ENCODE data around the gene MIPEP. TPM values are rescaled to one million over a fixed set of nuclear protein-coding genes. Genes with fewer than 3 reads are reported as not detected.

Gene MIPEP
- total RNA-seq, 2 donors from 2014 or later, result 46.0 to 64.6 TPM

GRCh38 chr13:23824371-23824770 lies 64.8 kb downstream of the MIPEP start:
- ATAC-seq, result no peak
- intact Hi-C loops (cut with DNase I), result no loop called here

DNA sequence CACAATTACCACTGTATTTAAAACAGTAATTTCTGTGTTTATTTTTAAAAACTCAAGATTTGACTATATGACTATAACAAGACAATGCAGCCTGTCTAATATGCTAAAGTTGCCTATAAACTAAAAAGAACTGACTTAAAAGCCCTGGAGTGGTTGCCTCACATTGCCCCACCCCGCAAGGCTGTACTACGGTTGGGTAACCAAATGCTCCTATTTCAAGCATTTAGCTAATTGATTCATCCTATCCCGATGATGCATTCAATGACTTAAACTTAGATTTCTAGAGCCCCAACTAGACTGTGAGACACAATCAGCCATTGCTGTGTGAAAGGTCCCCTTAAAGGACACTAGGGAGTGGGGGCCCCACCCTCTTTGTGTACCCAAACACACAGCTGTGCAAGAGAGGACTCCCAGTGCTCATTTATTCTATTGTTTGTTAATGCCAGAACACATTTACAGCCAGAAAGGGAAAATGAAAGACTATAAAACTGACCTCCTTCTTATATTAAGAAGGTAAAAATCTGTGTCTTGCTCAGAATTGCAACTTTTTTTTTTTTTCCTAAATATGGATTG lies 66.9 kb downstream of the MIPEP start:
- no peak for DNase-seq
- intact Hi-C loops (cut with DNase I), result no loop called here
- ATAC-seq, result no peak

More at GRCh38 chr13:23824371-23824770, 64.8 kb downstream of the MIPEP start:
- DNase-seq, result no peak

DNA sequence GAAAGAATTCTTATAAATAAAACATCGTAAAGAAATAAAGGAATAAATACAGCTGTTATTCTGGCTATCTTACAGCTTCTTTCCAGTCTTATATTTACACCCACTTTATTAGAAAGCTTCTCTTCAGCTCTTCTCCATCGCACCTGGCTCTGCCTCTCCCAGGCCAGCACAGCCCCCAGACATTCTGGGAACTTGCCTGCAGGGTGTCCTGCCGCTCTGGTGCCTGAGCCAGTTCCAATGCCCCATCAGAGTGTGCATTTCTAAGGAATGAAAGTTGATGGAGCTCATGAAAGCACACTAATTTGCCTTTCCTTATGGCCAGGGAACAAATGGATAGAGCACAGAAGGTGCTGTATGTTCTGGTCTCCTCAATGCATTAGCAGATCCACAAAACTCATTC lies 68.7 kb downstream of the MIPEP start:
- intact Hi-C loops (cut with DNase I), result no loop called here
- ATAC-seq (no peak), DNase-seq (no peak)

DNA sequence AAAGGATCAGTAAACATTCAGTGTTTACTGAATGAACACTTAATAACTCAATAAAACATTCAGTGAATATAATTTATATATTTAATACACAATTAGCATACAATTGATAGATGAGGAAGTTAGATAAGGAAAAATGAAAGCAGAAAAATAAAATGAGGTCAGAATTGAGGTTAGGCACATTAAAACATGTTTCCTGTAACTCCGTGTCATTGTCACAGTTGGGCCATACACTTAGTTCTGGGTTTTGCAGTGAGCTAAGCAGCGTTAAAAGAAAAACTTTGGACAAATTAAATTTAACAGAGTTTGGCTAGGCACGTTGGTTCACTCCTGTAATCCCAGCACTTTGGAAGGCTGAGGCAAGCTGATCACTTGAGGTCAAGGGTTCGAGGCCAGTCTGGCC lies 71.4 kb downstream of the MIPEP start:
- no peak for DNase-seq
- intact Hi-C loops (cut with DNase I), result no loop called here
- no peak for ATAC-seq

GRCh38 chr13:23817136-23817535 lies 72.1 kb downstream of the MIPEP start:
- DNase-seq (no peak), ATAC-seq (no peak)
- intact Hi-C loops (cut with DNase I), result no loop called here

DNA sequence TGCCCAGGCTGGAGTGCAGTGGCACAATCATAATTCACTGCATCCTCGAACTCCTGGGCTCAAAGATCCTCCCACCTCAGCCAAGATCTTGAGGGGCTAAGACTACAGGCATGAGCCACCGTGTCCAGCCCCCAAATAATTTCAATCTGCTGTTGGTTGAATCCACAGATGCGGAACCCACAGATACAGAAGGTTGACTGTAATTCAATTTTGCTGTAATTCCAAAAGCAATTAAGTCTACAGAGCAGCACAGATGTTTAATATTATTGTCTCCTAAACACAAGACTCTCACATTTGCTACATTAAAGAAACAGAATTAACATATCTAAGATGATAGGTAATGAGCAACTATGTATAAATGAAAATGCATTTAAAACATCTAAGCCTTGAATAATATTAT lies 75.6 kb downstream of the MIPEP start:
- no peak for DNase-seq
- intact Hi-C loops (cut with DNase I), result no loop called here
- ATAC-seq, result no peak

- intact Hi-C loops (cut with DNase I), result no loop called here
- ATAC-seq, result no peak
- no peak for DNase-seq
These were observed 77.7 kb downstream of the MIPEP start for GRCh38 chr13:23811366-23812062.

DNA sequence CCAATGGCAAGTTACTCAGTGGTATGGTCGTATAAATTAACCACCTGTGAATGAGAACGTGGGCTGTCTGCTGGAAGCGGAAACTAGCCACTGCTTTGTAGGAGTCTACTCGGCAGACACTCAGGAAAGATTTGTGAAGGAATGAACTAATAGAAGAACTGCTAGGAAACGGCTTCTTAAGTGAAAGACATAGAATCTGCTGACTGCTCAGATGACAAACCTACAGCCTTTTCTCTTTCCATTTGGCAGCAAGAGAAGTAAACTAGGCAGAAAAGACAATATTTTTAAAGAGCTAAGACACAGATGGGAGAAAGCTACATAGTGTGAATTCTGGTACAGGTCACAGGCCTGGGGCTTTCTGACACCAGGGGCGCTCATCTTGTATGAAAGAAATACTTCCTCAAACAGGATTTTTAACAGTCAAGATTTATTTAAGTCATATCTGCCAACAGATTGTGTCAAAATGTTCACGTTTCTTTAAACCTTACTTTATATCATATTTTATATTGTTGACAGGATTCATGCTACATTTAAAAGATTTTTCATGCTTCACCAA lies 78.4 kb downstream of the MIPEP start:
- no peak for ATAC-seq
- DNase-seq, result no peak
- intact Hi-C loops (cut with DNase I), result no loop called here

DNA sequence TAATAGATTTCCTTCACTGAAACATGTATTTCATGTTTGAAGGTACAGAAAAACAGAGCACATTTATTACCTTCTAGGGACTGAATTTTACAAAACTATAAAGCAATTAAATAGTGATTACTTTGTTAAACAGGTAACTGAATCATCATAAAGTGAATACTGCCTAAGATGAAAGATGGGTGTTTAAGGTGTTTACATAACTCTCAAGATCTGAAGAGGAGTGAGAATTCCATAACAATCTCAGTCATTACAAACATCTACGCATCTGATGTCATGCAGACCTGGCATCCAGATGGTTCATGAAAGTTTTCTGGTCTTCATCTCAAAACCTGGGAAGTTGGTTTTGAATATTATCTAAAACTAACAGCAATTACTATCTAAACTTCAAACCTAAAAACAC lies 80.4 kb downstream of the MIPEP start:
- ATAC-seq (no peak), DNase-seq (no peak)
- intact Hi-C loops (cut with DNase I), result no loop called here

DNA sequence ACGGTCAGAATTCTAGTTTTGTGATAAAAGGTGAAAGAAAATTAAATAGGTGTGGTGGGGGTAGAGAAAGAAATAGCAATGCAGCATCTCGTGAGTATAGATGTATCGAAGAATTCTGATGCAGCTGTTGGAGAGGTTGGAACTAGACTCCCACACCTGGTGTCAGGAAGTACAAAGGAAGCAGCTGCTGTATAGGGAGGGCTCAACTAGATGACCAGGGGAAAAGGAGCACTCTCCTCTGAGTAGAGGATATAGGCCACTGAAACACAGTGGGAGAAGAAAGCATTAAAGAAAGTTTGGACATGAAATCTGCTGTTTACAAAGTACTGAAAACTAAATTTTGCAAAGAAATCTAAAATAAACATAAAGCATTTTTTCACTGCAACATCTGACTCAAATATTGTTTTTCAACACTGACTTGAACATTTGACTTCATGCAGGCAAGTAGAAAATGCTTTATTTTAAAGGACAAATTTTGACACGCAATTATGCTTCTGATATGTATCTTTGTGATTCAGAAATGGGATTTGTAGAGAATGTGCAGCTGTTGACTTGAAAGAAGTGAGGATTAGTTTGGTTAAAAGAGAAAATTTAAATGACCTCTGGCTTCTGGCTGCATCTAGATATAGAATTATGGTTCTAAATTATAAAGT lies 82.2 kb downstream of the MIPEP start:
- no peak for ATAC-seq
- intact Hi-C loops (cut with DNase I), result no loop called here
- DNase-seq, result no peak

DNA sequence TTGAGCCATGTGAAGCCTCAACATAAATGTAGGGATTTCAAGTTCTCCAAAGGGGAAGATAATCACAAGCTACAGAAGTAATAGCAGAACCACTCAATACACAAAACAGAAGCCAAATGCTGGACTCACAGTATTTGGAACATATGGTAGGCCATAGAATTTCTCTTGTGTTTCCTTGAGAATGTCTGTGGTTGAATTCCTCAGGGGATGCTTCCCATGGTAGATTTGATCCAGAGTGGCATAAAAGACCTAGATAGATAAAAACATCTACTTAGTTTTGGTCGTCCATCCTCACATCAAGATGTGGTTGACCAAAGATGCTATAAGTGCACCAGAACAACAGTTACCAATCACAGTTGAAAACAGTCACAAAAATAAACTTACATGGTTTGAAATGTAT lies 83.4 kb downstream of the MIPEP start:
- DNase-seq (no peak), ATAC-seq (no peak)
- intact Hi-C loops (cut with DNase I), result no loop called here

GRCh38 chr13:23805122-23805521 lies 84.1 kb downstream of the MIPEP start:
- intact Hi-C loops (cut with DNase I), result no loop called here
- ATAC-seq, result no peak

GRCh38 chr13:23804166-23804565 lies 85.0 kb downstream of the MIPEP start:
- DNase-seq (no peak), ATAC-seq (no peak)
- intact Hi-C loops (cut with DNase I), result no loop called here

More at GRCh38 chr13:23805122-23805521, 84.1 kb downstream of the MIPEP start:
- no peak for DNase-seq

DNA sequence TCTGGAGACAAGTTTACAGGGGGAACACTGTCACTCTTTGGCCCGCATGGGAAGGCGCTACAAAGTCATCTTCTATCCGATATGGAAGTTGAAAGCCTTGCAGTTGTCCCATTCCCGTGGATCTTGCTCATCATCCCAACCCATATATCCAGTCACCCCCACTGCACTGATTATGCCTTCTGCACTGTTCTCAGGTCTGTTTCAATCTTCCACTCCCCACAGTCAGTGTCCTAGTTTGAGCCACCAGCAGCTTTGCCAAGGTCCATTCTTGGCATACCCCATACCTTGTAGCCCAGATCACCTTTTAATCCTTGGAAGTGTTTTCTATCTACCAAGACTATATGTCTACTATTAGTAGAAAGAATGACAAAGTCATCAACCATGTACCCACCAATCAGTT lies 88.1 kb downstream of the MIPEP start:
- no peak for ATAC-seq
- intact Hi-C loops (cut with DNase I), result no loop called here
- DNase-seq, result no peak

DNA sequence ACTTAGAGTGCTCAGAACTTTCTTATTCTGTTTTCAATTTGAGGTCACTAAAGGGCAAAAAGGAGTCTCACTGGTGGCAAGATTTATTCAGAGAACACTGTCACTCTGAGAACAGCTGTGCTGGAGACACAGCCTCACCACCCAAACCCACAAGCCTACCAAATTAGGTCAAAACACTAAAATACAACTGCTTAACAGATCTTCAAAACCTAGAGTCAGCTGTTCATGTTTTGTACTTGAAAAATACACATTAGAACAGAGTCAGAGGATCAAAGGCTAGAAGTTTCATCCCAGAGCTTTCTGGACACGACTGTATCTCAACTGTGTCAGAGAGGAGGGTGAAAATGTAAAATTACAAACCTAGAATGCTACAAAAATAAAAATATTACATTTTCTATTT lies 89.3 kb downstream of the MIPEP start:
- DNase-seq (no peak), ATAC-seq (peak in 1 of 2 donors; percentile 71)
- intact Hi-C loops (cut with DNase I), result no loop called here

- ATAC-seq (no peak), DNase-seq (no peak)
- intact Hi-C loops (cut with DNase I), result no loop called here
These were observed 91.8 kb downstream of the MIPEP start for GRCh38 chr13:23797276-23797903.

GRCh38 chr13:23796551-23796950 lies 92.6 kb downstream of the MIPEP start:
- no peak for ATAC-seq

GRCh38 chr13:23794267-23795161 lies 94.7 kb downstream of the MIPEP start:
- DNase-seq (no peak), ATAC-seq (peak in 1 of 2 donors; percentile 45)

More at GRCh38 chr13:23796551-23796950, 92.6 kb downstream of the MIPEP start:
- intact Hi-C loops (cut with DNase I), result no loop called here
- no peak for DNase-seq

DNA sequence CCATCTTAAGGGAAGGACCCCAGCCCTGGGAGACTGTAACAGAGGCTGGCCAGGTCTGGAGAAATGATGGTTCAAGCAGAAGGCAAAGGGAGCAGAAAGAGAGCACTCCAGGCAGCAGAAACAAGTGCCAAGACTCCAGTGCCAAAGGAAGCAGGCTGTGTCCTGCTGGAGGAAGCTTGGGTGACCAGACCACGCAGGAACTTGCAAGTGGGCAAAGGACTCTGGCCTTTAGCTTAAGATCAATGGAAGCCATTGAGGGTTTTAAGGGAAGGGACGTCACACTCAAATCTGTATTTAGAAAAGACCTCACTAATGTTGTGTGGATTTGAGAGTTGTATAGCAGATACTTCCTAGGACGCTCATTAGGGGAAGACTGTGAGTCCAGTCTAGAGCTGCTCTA lies 95.5 kb downstream of the MIPEP start:
- DNase-seq (no peak), ATAC-seq (no peak)
- intact Hi-C loops (cut with DNase I), result no loop called here

More at GRCh38 chr13:23794267-23795161, 94.7 kb downstream of the MIPEP start:
- intact Hi-C loops (cut with DNase I), result no loop called here

All from left cardiac atrium (tissue), 4 donors.